GM18499 (cell line): ENCODE data around the gene TNP2.
A peak's percentile ranks its signal among the peaks of the same experiment; 100 is the strongest.
"Not testable (repeated sequence)": the region's sequence is repeated elsewhere in the genome, so short reads cannot be mapped to it uniquely, and the experiment has no call there.

Experiments
- ATAC-seq: cut with Tn5 transposase; IDR thresholded peaks from one replicate; pipeline ENCODE4 v1.9.1; 2021; ENCODE audit warnings: moderate number of reproducible peaks; ENCODE audit not compliant: insufficient read depth, unreplicated experiment

The TNP2 gene

DNA sequence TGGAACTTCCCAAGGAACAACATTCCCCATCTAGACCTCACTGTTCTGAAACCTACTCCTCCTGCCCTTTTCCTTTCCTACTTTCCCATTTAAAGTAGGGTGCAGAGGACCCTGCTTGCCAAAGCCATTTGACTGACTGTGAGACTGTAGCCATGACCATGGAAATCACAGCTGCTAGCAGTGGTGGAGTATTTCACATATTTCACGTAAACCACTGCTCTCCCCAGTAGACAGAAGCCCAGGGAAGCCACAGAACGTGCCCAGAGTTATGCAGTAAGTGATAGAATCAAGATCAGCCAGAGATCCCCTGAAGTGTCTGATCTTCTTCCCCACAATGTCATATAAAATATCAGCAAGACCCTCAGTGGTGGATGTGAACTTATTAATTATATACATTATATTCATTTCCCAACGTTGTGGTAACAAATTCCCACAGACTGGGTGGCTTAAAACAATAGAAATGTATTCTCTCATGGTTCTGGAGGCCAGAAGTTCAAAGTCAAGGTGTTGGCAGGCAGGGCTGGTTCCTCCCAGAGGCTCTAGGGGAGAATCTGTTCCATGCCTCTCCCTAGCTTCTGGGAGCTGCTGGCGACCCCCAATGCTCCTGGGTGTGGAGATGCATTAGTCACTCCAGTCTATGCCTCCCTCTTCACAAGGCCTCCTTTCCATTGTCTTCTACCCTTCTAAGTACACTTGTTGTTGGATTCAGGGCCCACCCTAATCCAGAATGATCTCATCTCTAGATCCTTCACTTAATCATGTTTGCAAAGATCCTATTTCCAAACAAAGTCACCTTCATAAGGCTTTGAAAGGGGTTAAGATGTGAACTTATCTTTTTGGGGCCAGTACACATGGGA is 32.7 kb upstream of the TNP2 start:
- no peak for ATAC-seq

DNA sequence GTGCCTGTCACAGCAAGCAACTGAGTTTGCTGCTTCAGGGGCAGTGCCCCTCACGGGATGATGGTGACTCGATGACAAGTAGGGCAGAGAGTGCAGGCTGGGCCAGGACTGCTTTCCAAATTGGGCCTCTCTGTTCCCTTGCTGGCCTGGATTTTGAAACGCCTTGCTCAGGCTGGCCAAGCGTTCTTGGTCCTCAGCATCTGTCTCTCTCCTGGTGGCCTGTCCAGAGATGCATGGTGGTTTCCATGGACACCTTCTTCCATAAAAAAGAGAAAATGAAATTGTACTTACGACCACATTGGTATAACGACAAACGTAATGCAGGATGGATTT is 31.4 kb upstream of the TNP2 start:
- no peak for ATAC-seq

DNA sequence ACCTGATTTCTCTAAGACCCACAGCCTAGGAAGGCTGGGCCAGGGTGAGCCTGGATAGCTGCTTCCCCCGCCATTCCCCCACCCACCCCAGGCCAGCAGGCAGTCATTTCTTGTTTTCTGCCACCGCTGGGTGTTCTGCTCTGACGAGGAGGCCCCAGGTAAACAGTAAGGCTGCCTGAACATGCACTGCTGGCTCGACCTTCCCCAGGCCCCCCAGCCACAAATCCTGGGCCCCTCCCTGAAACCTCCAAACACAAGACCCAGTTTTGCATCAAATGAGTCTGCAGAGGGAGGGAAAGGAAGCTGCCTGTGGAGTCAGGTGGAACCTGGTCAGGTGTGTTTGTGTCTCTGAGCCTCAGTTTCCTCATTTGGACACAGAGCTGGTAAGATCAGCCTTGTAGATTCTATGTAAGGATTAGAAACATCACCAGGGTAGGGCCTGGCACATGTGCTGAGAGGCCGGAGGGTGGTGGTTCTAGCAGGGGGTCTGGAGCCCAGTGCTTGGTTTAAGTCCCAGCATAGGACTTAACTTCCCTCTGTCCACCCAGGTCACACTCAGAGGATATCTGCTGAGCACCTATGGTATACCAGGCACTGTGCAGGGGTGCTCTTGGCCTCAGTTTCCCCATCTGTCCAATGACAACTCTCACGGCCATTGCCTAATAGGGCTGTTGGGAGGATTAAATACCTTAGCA is 30.9 kb upstream of the TNP2 start:
- ATAC-seq, result no peak

DNA sequence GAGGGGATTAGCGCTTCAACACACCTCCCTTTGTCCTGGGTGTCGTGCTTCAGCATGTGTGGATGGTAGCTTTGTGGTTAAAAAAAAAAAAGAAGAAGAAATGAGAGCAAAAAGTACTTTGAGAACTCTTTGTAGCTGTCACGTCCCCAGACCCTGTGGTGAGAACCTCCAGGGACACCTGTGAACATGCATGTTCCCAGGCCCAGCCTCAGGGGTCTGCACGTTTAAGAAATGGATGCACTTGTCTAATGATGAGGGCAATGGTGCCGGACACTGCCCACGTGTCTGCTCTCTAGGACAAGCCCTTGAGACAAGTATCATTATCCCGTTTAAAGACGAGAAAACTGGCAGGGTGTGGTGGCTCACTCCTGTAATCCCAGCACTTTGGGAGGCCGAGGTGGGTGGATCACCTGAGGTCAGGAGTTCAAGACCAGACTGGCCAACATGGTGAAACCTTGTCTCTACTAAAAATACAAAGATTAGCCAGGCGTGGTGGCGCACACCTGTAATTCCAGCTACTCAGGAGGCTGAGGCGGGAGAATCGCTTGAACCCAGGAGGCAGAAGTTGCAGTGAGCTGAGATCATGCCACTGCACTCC is 29.9 kb upstream of the TNP2 start:
- ATAC-seq, result not testable (repeated sequence)

GRCh38 chr16:11298143-11298900 is 29.2 kb upstream of the TNP2 start:
- no peak for ATAC-seq

DNA sequence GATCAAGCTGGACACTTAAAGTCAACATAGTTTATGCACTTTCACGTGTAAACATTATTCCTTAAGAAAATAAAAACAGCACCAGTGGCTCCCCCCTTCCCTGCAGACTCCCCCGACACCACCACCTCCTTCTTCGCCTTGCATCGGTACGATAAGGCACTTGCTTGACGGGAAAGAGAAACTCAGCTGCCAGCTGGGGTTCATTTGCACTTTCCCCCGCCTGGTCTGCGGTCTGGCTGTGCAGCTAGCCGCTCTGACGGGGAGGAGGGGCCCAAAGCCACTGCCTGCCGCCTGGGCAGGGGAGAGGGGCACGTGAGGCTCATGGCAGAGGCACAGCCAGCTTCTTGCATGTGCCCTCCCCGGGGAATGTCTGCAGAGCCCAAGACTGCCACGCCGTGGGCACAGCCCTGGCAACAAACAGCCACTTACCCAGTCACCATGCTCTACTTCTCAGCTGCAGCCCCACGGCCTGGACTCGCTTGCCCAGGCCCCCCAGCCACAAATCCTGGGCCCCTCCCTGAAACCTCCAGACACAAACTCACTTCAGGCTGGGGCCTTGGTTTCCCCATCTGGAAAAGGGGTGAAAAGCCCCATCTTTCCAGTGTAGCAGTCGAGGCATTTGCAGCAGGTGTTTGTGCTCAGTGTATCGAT is 28.5 kb upstream of the TNP2 start:
- peak; percentile 38 for ATAC-seq

DNA sequence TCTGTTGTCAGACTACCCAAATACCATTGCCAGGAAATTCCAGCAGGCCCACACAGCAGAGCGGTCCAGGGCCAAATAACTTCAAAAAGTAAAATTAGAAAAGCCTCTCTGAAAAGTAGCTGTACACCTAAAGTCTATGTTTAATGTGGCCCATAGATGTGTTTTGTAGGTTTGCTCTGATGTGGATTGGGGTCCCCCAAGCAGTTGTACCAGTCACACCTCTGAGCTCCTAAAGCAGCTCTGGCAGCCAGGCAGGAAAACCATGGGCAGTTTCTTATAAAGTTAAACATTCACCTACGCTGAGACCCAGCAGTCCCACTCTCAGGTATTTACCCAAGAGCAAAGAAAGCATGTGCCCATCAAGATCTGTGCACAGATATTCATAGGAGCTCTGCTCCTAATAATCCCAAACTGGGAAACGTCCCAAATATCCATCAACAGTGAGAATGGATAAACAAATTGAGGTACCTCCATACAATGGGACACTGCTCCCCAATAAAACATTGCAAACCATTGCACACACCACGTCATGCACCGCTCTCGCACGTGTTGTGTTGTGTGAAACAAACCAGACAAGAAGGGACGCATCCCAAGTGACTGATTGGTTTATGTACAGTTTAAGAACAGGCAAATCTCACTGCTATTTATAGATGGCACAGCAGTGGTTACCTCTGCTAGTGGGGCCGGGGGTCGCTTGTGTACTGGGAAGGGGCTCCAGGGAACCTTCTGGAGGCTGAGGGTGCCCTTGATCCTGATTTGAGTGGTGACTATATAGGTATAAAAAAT is 27.8 kb upstream of the TNP2 start:
- ATAC-seq, result no peak

DNA sequence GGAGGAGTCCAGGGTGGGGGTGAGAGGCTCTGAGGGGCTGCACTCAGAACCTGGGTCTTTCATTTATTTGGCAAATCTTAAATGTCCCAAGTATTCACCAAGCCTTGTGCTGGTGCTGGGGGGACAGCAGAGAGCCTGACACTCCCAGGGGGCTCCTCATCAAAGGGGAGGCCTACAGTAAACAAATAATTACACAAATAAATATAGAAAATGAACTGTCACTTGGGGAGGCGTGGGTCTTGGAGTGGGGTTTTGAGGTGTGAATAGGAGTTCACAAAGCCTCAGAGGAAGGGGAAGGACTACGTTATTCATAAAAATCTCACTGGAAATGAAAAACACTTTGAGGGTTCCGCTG is 27.2 kb upstream of the TNP2 start:
- no peak for ATAC-seq

- no peak for ATAC-seq
These were observed 26.5 kb upstream of the TNP2 start for GRCh38 chr16:11295672-11296071.

DNA sequence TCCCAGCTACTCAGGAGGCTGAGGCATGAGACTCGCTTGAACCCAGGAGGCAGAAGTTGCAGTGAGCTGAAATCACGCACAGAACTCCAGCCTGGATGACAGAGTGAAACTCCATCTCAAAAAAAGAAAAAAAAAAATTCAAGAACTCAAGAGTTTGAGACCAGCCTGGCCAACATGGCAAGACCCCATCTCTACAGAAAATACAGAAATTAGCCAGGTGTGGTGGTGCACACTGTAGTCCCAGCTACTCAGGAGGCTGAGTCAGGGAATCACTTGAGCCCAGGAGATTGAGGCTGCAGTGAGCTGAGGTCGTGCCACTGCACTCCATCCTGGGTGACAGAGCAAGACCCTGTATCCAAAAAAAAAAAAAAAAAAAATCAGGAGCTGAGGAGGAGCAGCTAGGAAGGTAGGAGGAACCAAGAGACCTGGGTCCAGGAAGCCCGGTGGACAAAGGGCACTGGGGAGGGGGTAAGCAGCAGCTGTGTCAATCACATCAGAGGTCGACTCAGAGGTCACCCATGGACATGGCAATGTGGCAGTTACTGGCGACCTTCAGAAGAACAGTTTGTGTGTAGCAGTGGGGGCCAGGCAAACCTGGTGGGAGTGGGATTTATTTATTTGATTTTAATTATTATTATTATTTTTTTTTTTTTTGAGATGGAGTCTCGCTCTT is 23.1 kb upstream of the TNP2 start:
- ATAC-seq, result no peak

GRCh38 chr16:11291091-11291703 is 22.1 kb upstream of the TNP2 start:
- ATAC-seq, result no peak

- ATAC-seq, result no peak
These were observed 21.2 kb upstream of the TNP2 start for GRCh38 chr16:11290102-11290893.

DNA sequence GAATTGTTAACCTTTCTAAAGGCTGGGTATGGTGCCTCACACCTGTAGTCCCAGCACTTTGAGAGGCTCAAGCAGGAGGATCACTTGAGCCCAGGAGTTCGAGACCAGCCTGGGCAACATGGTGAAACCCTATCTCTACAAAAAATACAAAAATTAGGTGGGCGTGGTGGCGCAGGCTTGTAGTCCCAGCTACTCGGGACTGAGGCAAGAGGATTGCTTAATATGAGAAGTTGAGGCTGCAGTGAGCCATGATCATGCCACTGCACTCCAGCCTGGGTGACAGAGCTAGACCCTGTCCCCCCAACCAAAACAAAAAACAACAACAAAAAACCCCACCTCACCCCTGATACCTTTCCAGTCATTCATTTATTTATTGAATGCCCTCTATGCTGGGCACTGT is 20.6 kb upstream of the TNP2 start:
- ATAC-seq, result not testable (repeated sequence)

DNA sequence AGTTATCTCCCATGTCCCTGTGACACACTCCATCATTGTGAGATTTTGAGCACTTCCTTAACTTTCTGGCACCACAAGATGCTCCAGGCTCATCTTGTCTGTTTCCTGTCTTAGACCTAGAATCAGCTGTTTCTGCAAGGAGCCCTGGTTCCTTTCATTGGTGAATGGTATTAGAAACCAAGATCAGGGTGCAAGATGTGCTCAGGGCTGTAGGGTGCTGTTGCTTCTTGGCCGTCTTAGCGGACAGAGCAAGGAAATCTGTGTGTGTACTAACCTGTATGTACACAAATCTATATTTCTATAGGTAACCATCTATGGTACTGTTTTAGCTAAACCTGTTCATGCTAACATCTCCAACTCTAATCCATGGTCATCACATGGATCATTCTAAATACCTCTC is 20.1 kb upstream of the TNP2 start:
- no peak for ATAC-seq

GRCh38 chr16:11285842-11286241 is 16.7 kb upstream of the TNP2 start:
- no peak for ATAC-seq

- no peak for ATAC-seq
These were observed 14.7 kb upstream of the TNP2 start for GRCh38 chr16:11283820-11284248.

DNA sequence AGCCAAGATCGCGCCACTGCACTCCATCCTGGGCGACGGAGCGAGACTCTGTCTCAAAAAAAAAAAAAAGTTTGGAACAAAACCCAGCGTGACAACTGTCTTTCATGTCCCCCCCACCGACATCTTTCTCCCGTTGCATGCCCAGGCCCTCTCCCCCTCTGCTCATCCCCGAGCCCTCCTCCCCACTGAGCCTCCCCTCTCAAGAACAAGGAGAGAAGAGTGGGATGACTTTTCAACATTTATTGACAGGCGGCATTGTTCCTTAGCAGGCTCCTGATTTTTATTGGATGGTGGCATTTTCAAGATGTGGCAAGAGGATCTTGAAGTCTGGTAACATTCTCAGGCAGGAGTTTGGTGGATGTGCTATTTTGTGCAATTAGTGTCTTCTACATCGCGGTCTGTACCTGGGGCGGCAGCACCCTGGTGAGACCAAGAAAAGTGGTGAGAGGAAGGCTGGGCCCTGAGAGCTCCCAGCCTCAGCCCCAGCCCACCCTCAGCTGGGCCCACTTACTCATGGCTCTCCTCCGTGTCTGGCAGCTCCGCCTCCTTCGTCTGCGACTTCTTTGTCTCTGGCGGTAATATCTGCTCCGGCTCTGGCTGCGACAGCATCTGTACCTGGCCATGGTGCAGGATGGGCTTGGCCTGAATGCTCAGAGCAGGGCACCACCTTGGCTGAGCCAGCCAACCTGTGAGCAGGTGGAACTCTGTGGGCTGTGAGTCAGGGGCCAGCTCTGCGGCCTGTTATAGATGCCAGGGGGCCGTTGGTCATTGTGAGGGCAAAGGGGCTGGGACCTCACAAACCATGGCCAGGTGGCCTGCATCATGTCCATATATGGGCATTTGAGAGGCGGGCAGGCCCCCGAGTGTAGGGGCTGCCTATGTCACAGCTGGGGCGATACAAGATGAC is 11.7 kb upstream of the TNP2 start, which contains the start of gene PRM1:
Gene PRM1 (minus strand): TSS at position 715 of the 907 bp plus-strand sequence. CDS start 92 bp downstream, at position 623.
- no peak for ATAC-seq
